Endodermal cell (in vitro differentiated cells): Measurements from ENCODE around the gene ARHGAP5. TPM values are rescaled to one million over a fixed set of nuclear protein-coding genes. Genes with fewer than 3 reads are reported as not detected.

Experiments used
- DNase-seq: peaks from one replicate; pipeline ENCODE4 v3.0.0-alpha.2; 2017
- H3K27ac ChIP-seq: 2 replicates; pipeline ENCODE4 v1.5.1; 2013; ENCODE audit warnings: mild to moderate bottlenecking, low read depth, low read length, moderate library complexity
- H3K27me3 ChIP-seq: 2 replicates; pipeline ENCODE4 v1.6.1; 2013; ENCODE audit warnings: mild to moderate bottlenecking, low read length, moderate library complexity; ENCODE audit not compliant: insufficient read depth, control insufficient read depth, poor library complexity, severe bottlenecking
- H3K36me3 ChIP-seq: 2 replicates; pipeline ENCODE4 v1.7.0; 2013; ENCODE audit warnings: mild to moderate bottlenecking, low read length, moderate library complexity; ENCODE audit not compliant: control insufficient read depth, insufficient read depth
- H3K4me1 ChIP-seq: one replicate; pipeline ENCODE4 v1.7.0; 2013; ENCODE audit warnings: low read length; ENCODE audit not compliant: control insufficient read depth, insufficient read depth
- H3K4me3 ChIP-seq: 2 replicates; pipeline ENCODE4 v1.5.1; 2013; ENCODE audit warnings: mild to moderate bottlenecking, low read length, moderate library complexity
- H3K9ac ChIP-seq: 2 replicates; pipeline ENCODE4 v1.6.1; 2013; ENCODE audit warnings: mild to moderate bottlenecking, low read length, moderate library complexity; ENCODE audit not compliant: poor library complexity, severe bottlenecking; ENCODE audit errors: extremely low read depth
- H3K9me3 ChIP-seq: 2 replicates; pipeline ENCODE4 v1.6.1; 2013; ENCODE audit warnings: mild to moderate bottlenecking, low read length, moderate library complexity; ENCODE audit not compliant: control insufficient read depth
- H3K27ac Mint-ChIP-seq: 2 replicates; pipeline ENCODE4 v1.8.0; 2020; ENCODE audit warnings: mixed read lengths
- H3K27me3 Mint-ChIP-seq: 2 replicates; pipeline ENCODE4 v1.8.0; 2021; ENCODE audit warnings: mild to moderate bottlenecking, mixed read lengths; ENCODE audit not compliant: insufficient read depth
- H3K36me3 Mint-ChIP-seq: 2 replicates; pipeline ENCODE4 v1.8.0; 2020; ENCODE audit warnings: low read depth, mixed read lengths
- H3K4me1 Mint-ChIP-seq: 2 replicates; pipeline ENCODE4 v1.8.0; 2020; ENCODE audit warnings: mixed read lengths
- H3K4me3 Mint-ChIP-seq: 2 replicates; pipeline ENCODE4 v1.8.0; 2020; ENCODE audit warnings: mild to moderate bottlenecking, moderate library complexity, mixed read lengths
- H3K9me3 Mint-ChIP-seq: 2 replicates; pipeline ENCODE4 v1.8.0; 2020; ENCODE audit warnings: mild to moderate bottlenecking, mixed read lengths
- WGBS, 2 experiments: methylation state at CpG; one replicate each; pipeline versions ENCODE4 v1.1.5 to v1.1.7; 2013; ENCODE audit warnings: missing lambda C conversion rate in 2 of 2, mixed read lengths in 1 of 2; ENCODE audit not compliant: insufficient coverage in 1 of 2, insufficient read length in 1 of 2; 5-methylcytosine and 5-hydroxymethylcytosine counted together
- total RNA-seq, 2 donors: library from RNA; stranded (reverse); fragmentation: NEBNext Ultra II Directional in 1 of 2; extraction: Animal tissue kit (Norgen Biotek cat#: 25700) in 1 of 2; gene quantifications; 2 replicates in 1 of 2; 3 replicates in 1 of 2; pipeline ENCODE4 v1.2.1, GENCODE V29; 2021
- TF ChIP-seq, protein P1 (sequence below): fragments of 200-600 bp; sonication (generic); conservative IDR thresholded peaks from 2 replicates; pipeline ENCODE4 v1.5.0; 2021; ENCODE audit warnings: antibody characterized with exemption, mild to moderate bottlenecking

The ARHGAP5 gene
- total RNA-seq, 2 donors from 2014 or later: 122 to 133 TPM

DNA sequence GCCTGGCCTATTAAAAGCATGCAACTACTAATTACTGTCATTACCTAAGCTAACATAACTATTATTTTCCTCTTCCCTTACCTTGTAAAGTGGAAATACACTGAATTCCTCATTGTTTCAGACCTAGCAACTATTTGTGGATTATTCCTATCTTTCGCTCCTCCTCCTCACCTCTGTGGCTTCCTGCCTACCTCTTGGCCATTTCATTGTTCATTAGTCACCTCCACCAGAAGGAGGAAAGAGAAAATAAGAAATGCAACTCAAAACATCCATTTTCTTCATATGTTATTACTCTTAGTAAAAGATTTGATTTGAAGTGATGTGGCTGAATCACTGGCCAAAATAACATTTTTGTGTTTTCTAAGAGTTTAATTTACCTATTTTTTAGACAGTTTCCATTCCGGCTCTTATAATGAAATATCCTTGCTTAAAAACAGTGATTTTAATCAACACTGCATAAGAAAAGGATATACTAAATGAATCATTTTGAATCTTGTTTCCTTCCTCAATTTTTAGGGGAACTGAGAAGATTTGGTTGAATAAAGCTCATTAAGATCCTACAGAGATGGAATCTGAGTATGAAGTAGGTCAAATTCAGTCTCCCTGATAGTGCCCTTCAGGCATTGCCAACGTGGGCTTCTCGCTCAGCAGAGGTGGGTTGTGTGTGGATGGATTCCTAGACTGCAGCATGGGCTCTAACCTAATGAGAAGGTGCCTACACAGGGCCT lies 27.6 kb upstream of the ARHGAP5 start:
- no peak for DNase-seq
- H3K4me1 Mint-ChIP-seq: peaks cover 10% of the 10 kb centered on the region
- H3K27ac ChIP-seq: no peak overlapping the region
- TF ChIP-seq, protein P1, sequence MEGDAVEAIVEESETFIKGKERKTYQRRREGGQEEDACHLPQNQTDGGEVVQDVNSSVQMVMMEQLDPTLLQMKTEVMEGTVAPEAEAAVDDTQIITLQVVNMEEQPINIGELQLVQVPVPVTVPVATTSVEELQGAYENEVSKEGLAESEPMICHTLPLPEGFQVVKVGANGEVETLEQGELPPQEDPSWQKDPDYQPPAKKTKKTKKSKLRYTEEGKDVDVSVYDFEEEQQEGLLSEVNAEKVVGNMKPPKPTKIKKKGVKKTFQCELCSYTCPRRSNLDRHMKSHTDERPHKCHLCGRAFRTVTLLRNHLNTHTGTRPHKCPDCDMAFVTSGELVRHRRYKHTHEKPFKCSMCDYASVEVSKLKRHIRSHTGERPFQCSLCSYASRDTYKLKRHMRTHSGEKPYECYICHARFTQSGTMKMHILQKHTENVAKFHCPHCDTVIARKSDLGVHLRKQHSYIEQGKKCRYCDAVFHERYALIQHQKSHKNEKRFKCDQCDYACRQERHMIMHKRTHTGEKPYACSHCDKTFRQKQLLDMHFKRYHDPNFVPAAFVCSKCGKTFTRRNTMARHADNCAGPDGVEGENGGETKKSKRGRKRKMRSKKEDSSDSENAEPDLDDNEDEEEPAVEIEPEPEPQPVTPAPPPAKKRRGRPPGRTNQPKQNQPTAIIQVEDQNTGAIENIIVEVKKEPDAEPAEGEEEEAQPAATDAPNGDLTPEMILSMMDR: no peak
- 92 to 100% methylated on average over 2 to 3 of the region's 4 CpGs for WGBS, 2 experiments
- no peaks in the 10 kb centered on the region for H3K27me3 ChIP-seq
- H3K9me3 ChIP-seq: peaks cover 5% of the 10 kb centered on the region
- H3K9me3 Mint-ChIP-seq: no peaks in the 10 kb centered on the region
- no peaks in the 10 kb centered on the region for H3K36me3 Mint-ChIP-seq
- no peak overlapping the region for H3K4me3 Mint-ChIP-seq
- H3K27me3 Mint-ChIP-seq: no peaks in the 10 kb centered on the region
- no peak overlapping the region for H3K4me3 ChIP-seq
- no peaks in the 10 kb centered on the region for H3K36me3 ChIP-seq
- peaks cover 2% of the 10 kb centered on the region for H3K4me1 ChIP-seq
- H3K27ac Mint-ChIP-seq: no peak overlapping the region
- no peak overlapping the region for H3K9ac ChIP-seq

DNA sequence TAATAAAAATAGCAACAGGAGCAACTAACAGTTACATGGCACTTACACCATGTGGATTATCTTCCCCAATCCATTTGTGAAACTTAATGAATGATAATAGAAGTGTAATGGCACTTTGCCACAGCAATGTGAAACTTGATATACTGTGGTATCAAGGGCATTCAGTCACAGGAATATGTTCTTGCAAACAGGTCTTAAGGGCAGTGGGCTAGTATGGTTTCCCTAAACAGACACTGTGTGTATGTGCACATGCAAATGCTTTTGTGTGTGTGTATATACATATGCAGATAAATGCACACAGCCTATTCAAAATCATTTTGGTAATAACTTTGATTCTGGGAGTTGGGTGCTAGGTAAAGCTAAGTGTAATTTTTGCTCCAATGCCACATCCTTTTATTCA lies 26.2 kb upstream of the ARHGAP5 start:
- TF ChIP-seq, protein P1: no peak
- H3K27me3 Mint-ChIP-seq: no peaks in the 10 kb centered on the region
- no peak overlapping the region for H3K4me3 Mint-ChIP-seq
- peaks cover 2% of the 10 kb centered on the region for H3K4me1 ChIP-seq
- H3K9me3 ChIP-seq: peaks cover 6% of the 10 kb centered on the region
- no peak for DNase-seq
- H3K27me3 ChIP-seq: no peaks in the 10 kb centered on the region
- no peaks in the 10 kb centered on the region for H3K9me3 Mint-ChIP-seq
- H3K27ac ChIP-seq: no peak overlapping the region
- H3K36me3 ChIP-seq: no peaks in the 10 kb centered on the region
- H3K27ac Mint-ChIP-seq: no peak overlapping the region
- H3K4me3 ChIP-seq: no peak overlapping the region
- H3K36me3 Mint-ChIP-seq: no peaks in the 10 kb centered on the region
- no peak overlapping the region for H3K9ac ChIP-seq
- peaks cover 10% of the 10 kb centered on the region for H3K4me1 Mint-ChIP-seq

DNA sequence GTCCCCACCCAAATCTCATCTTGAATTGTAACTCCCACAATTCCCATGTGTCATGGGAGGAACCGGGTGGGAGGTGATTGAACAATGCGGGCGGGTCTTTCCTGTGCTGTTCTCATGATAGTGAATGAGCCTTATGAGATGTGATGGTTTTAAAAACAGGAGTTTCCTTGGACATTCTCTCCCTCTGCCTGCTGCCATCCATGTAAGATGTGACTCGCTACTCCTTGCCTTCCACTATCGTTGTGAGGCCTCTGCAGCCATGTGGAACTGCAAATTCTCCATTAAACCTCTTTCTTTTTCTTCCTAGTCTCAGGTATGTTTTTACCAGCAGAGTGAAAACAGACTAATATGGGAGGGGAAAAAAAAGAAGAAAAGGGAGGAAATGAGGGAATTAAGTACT lies 22.6 kb upstream of the ARHGAP5 start:
- H3K9me3 Mint-ChIP-seq: no peaks in the 10 kb centered on the region
- no peaks in the 10 kb centered on the region for H3K36me3 Mint-ChIP-seq
- Histone ChIP-seq H3K9ac (no peak overlapping the region), H3K27ac (no peak overlapping the region), H3K36me3 (no peaks in the 10 kb centered on the region), H3K9me3 (peaks cover 6% of the 10 kb centered on the region), H3K4me3 (no peak overlapping the region), H3K4me1 (peaks cover under 1% of the 10 kb centered on the region), H3K27me3 (no peaks in the 10 kb centered on the region)
- TF ChIP-seq, protein P1: no peak
- no peak overlapping the region for H3K27ac Mint-ChIP-seq
- WGBS, 2 experiments: 93 to 96% methylated on average over 3 to 5 of the region's 5 CpGs
- no peak overlapping the region for H3K4me3 Mint-ChIP-seq
- H3K27me3 Mint-ChIP-seq: no peaks in the 10 kb centered on the region
- DNase-seq: no peak
- peaks cover 9% of the 10 kb centered on the region for H3K4me1 Mint-ChIP-seq
